ENCODE data around the gene CETP. TPM values are rescaled to one million over a fixed set of nuclear protein-coding genes. Genes with fewer than 3 reads are reported as not detected.

Gene CETP
- total and polyA plus RNA-seq, 2 of the 8 experiments (the other 6 are each of a cell fraction or from before 2014, with no cell fraction given): not detected

DNA sequence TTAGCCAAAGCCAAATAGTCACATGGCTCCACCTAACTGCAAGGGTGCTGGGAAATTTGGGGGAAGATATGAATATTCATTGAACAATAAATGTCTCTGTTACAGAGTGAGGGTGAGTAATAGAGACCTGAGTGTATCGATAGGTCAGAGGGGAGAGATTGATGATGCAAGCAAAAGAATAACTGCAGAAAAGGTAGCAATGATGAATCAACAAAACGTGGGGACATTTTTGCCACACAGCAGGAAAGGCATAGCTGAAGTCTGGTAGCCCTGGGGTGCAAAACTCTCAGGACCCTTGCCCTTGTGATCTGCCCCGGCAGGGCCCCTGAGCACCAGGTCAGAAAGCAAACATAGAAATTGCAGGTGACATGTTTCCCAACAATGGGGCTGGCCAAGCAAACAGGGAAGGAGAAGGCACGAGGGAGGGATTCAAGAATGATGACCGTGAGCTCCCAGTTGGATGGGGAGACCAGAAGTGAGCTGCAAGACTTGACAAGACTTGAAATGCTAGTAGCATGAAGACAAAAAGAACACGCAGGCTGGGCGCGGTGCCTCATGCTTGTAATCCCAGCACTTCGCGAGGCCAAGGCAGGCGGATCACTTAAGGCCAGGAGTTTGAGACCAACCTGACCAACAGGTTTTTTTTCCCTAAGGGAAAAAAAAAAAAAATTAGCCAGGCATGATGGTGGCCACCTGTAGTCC, 42.5 kb upstream of the CETP start (continued):
- TF ChIP-seq EZH2 (IDR thresholded peaks at IDR 0.05; ENCODE audit: low read depth, low read length, severe bottlenecking): no peak
